NCI-H2171 treated with DMSO at 0.1 percent for 48 hours (cell line): ENCODE results near the gene CFL2.
"Not testable (repeated sequence)": the region's sequence is repeated elsewhere in the genome, so short reads cannot be mapped to it uniquely, and the experiment has no call there.

Source experiments
- DNase-seq: peaks from one replicate; lab custom pipeline; 2025; lab: John Stamatoyannopoulos, UW

CFL2 gene

DNA sequence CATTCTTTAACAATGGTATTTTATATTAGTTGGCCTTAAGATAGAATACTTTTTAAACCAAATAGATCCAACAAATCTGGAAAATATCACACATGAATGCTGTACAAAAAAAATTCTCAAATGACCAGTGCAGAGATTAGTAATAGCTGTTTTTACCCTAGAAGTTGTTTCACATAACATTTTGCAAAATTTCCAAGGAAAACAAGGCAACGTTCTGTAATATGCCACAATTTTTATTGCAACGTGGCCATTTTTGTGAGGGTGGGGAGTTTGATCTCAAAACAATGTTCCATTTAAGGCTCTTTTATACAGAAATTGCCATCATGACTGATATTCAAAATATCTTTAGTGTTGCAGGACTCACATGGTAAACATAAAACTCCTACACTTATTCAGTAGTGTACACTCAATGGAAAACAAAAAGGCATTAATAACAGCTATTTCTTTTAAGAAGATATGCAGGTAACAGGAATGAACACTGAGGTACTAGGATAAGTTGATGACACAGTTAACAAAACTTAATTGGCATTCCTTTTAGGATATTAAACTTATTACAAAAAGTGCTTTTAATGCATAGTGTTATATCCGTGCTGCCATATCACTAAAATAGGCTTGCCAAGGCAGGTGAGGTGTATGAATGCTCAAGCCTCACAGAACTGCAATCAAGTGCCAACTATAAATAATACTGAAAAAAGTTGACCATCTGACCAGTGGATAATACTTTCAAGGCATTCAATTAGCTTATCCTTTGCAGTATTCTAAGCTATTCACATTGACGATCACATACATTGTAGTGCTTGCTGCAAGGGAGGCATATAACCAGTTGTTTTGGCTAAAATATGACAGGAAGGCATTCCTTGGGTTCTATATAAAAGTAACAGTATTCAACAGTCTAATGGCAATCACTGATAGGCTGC, 2.3 kb downstream of the CFL2 start:
- DNase-seq: no peak

DNA sequence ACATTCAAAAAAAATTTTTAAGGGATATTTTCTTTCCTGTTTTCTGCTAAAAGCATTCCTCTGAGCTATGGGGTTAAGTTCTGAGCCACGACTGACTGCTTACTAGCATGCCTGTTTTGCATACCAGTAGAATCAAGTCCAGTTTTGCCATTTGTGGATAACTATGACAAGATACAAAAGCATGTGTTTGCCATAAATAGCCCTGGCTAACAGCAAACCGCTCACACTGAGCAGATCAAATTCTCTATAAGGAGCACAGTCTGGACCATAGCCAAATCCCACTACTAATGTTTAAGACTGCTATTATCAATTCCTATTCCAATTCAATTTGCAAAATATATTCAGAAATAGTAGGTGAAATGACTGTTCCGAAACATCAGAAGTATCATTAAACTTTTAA, 3.2 kb downstream of the CFL2 start:
- peak; percentile 96 for DNase-seq

DNA sequence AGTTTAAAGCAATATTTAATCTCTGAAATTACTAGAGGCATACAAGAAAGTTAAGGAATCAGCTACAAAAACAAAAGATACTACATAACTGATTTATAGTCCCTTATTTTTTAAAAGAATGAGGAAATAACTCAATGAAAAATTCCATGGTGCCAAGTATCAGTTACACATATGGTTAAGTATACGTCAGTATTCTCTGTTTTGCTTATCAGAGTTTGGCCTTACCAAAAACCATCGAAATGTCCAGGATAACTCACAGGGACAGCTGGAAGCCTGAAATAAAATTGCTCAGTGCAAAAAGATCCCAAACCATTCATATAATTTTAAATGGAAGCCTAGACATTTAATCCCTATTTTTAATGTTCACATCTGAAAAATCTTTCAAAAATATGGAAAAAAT, 3.6 kb downstream of the CFL2 start:
- peak; percentile 51 for DNase-seq

DNA sequence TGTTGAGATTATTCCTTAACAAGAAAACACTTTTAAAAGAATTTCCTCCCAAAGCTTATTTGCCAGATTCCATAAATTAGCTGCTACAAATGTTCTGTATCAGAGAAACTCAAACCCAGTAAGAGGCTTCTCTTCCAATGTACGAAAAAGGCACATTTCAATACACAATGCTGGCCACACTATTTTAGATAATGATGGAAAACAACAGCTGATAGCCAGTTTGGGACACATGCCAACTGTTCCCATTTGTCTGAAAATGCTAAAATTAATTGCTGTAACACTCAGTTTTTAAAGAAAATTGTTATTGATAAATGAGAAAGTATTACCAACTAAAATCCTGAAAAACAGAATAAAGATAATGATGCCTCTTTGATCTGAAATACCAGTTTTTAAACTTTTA, 4.4 kb downstream of the CFL2 start:
- peak; percentile 40 for DNase-seq

DNA sequence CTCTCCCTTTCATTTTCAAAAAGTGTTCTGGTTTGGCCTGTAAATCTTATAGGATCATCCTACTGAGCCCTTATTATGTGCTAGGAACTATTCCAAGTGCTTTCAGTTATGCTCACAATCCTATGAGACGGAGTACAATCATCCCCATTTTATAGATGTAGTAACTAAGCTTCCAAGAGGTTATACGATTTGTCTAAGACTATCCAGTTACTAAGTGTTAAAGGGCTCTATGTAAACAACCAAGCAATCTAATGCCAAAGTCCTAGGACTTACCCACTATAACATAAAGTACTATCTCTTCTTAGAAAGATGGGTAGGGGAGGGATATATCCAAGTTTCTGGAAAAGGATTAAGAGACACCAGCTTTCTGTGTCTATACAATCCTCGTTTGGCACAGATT, 6.7 kb downstream of the CFL2 start:
- DNase-seq: no peak

DNA sequence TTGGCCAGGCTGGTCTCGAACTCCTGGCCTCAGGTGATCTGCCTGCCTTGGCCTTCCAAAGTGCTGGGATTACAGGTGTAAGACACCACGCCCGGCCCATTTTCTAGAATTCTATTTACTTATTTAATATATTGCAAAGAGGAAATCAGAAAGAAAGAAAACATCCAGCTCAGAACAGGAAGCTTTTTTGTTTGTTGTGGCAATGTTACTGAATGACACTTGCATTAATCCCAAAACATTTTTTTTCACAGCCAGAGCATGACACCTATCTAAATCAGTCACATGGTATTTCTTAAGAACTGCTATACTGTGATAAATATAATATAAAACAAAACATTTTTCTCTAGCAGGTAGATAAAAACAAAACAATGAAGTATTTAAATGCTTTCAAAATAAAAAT, 12.6 kb downstream of the CFL2 start:
- DNase-seq: peak; percentile 20

DNA sequence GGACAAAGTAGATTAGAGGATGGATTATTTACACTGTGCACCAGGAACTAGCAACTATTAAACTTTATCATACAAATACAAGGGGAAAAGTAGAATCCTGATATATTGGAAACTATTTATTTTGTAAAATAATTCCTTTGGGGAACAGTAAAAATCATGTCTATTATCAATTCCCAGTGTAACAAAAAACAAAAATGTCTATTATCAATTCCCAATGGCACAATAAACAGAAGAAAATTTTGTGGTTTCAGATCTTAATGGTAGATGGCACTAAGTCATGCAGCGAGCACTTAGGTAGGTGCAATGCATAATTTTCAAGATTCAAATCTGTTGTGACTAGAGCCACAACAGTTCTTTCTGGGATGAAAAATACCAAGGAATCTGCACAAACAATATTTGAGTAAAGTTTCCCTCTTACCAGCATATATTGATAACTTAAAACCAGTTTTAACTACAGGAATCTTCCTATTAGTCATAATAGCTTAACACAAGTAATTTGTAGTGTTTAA, 13.7 kb downstream of the CFL2 start:
- DNase-seq: peak; percentile 83

DNA sequence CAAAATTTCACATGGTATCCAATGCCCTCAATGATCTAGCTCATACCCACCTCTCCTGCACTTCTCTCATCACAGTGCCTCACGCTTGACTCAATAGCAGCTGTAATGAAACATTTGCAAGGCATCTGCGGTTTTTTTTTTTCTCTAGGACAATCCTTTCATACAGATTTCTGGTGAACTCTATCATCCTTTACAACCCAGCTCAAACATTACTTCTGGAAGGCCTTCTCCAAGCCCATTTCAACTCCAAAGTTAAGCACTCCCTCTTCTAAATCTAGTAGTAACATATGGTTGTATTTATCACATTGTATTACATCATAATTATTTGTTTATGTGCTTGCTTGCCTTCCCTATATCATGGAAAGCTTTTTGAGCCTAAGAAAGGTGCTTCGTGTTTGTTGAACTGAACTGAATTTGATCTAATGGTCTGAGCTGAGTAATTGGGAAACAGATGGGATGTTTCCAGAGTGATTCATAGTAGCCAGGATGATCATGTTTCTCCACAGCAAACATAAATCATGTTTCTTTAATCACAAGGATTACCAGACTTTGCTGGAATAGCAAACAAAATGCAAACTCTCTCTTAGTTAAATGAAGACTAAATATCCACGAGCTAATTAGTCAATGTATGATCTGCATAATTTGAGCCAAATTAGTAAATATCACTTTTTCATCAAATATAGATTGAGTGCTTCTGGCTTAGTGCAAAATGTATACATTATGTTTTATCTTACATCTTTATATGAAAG, 14.3 kb downstream of the CFL2 start:
- peak; percentile 100 for DNase-seq

DNA sequence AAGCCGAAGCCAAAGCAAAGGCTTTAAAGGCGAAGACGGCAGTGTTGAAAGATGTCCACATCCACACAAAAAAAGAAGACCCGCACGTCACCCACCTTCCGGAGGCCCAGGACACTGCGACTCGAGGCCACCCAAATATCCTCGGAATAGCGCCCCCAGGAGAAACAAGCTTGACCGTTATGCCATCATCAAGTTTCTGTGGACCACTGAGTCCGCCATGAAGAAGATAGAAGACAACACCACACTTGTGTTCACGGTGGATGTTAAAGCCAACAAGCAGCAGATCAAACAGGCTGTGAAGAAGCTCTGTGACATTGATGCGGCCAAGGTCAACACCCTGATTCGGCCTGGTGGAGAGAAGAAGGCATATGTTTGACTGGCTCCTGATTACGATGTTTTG, 20.2 kb downstream of the CFL2 start:
- DNase-seq: not testable (repeated sequence)

DNA sequence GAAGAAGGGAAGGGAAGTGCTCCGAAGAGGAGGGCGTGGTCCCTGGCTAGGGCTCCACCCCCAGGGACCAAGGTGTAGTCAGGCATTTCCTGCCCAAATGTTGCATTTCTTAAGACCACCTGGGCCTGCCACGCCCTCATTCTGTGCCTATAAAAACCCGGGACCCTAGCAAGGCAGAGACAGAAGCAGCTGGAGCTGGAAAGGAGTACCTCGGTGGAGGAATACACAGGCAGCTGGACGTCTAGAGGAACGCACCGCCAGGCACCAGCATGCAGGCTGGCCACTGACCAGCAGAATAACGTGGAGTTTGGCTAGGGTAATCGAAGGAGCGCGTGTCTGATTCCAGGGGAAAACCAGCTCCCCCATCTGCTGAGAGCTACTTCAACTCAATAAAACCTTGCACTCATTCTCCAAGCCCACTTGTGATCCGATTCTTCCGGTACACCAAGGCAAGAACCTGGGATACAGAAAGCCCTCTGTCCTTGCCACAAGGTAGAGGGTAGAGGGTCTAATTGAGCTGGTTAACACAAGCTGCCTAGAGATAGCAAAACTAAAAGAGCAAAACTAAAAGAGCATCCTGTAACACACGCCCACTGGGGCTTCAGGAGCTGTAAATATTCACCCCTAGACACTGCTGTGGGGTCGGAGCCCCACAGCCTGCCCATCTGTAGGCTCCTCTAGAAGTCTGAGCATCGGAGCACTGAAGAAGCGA, 21.0 kb downstream of the CFL2 start:
- DNase-seq: peak; percentile 95

DNA sequence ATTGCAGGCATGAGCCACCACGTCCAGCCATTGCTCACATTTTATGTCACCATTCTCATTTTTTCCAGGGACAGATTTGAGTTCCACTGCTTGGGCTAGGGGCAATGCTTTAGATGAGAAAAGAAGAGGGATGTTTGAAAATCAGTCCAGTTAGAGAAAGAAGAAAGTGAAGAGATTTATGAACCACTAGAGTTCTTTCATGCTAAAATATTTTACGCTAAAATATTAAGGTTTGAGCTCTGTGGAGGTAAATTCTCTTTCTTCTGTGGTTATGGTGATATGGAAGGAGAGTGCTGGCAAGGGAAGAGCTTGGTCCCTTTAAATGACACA, 21.5 kb downstream of the CFL2 start:
- DNase-seq: no peak

DNA sequence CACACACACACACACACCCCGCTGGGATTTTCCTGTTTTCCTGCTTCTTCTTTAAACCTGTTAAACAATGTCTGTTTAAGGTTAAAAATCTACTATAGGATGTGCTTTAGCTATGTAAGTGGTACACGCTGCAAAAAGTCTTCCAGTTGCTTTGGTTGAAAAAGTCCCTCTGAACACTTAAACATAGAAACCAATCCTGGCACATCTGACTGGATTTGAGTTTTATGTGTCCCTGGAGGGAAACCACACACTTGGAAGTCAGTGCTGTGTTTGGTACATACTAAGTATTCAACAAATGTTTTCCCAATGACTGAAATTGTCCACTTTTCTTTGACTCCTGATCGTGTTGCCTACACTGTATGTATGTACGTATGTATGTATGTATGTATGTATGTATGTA, 22.0 kb downstream of the CFL2 start:
- peak; percentile 32 for DNase-seq

DNA sequence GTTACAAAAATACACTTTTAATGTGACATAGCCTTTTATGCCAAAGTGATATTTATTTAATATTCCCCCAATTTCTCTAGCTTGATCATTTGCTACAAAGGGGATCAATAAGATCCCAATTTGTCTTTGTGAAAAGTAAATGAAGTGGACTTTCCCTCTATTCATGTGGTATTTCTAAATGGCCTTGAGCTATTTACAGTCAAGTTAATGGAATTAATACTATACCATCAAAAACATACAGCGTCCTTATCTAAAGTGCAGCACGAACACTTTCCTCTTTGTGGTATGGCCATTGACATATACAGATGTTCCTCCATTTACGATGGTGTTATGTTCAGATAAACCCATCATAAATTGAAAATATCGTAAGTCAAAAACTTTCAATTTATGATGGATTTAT, 23.2 kb downstream of the CFL2 start:
- DNase-seq: no peak

DNA sequence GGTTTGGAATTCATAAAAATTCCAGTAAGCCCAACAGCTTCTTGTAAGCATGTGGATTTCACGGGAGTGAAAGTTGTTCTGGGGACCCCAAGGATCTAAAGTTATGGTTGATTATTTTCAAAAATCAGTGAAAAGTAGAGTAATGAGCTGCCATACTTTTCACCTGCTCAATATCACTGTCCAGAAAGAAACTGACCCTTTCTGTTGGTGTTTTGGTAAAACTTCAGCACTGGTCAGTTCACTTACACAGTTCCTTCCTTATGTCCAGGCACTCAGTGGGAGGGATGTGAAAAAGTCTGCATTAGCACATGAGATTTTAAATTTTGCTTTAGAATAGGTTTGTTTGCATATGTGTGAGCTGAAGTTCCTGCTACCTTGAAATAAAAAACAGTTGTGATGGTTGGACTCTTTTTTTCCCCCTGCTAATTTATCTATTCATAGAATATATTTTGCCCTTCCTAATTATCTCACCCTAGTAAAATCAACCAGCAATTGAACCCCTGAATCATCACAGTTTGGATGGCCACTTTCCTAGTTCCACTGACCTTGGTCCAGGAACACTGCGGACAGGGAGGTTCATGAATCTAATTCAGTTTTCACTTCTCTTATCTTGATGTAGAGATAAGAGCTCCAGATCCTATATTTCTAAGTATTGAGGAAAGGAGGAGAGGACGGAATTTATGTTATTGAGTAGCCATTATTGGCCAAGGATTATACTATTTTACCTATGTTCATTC, 25.8 kb downstream of the CFL2 start:
- DNase-seq: no peak

DNA sequence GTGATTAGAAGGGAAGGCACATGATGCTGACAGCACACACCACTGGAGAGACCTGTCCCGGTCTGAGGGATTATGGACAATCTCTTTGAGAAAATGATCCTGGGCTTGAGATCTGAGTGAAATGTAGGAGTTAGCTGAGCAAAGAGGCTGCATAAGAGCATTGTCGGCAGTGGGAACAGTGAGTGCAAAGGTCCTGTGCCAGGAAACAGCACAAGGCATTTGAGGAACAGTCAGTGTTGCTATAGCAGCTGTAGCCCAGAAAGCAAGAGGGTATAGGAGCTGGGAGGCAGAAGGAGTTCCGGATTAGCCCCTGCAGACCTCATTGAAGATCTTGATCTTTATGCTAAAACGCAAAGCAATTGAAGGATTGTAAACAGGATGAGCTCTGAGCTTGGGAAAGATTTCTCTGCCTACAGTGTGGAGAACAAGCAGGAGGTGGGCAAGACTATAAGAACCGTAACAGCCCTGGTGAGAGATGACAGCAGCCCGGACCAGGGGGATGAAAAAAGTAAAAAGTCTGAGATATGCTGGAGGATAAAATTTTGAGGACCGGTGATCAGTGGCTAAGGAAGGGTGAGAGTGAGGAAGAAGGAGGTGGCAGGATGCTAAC, 28.5 kb downstream of the CFL2 start:
- DNase-seq: no peak

DNA sequence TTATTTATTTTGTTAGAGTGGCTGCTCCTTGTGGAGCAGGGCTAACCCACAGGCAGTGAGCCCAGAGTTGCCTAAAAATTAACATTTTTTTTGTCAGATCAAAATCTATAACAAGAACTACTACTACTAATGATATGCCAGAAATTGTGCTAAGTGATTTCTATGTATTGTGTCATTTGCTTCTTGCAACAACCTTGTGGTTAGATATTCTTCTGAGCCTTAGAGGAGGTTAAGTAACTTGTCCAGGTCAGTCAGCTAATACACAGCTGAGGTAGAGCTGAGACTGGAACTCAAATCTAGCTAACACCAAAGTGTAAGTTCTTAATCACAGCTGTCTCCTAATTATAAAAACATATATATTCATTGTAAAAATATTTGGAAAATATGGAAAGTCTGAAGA, 29.8 kb downstream of the CFL2 start:
- DNase-seq: no peak

DNA sequence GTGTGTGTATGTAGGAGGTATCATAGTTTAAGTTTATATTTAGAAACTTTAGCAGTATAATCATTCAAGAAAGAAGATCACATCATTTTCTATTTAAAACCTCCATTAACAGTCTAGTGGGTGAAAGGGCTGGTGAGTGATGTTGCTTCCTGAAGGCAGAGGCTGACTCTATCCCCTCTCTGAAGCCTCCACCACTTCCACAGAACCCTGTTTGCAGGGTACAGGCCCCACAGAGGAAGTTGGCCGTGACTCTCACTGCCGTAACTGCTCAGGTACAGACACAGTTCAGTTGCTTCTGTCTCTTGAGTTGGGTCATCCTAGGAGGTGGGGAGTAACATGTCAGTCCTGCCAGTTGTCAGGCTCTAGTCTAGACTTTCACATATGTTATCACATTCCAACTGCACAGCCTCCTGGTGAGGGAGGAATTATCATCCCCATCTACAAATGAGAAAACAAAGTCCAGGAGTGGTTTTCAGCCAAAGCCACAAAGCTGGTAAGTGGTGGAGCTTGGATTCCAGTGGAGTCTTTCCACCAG, 31.5 kb downstream of the CFL2 start:
- no peak for DNase-seq

DNA sequence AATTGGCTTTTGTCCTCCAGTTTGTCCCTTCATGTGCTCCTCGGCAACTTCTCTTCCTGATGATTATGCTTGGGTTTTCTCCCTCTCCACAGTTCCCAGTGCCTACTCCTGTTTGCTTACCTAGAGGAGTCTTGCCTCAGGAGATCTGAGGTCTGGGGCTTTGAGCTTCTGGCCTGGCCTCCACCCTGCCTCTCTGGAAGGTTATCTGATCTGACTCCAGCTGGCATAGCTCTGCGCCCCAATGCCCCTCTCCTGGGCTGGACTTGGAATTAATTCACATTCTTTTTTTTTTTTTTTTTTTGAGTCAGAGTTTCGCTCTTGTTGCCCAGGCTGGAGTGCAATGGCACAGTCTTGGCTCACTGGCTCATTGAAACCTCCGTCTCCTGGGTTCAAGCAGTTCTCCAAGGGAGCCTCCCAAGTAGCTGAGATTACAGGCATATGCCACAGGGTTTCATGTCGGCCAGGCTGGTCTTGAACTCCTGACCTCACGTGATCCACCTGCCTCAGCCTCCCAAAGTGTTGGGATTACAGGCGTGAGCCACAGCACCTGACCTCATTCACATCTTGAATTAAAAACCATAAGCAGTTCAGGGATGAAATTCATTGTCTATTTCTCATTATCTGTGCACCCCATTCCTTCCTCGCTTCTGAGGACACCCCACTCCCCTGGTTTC, 33.5 kb downstream of the CFL2 start:
- peak; percentile 89 for DNase-seq

DNA sequence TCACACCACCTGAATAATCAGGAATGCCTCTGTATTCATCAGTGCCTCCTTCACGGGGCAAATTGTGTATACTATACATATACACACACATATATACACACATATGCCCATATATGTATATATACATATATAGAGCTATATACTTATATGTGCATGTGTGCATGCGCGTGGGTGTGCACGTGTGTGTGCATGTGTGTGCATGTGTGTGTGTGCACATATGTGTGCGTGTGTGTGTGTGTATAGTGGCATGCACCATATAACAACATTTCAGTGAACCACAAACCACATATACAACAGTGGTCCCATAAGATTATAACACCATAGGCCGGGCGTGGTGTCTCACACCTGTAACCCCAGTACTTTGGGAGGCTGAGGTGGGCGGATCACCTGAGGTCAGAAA, 35.7 kb downstream of the CFL2 start:
- no peak for DNase-seq

DNA sequence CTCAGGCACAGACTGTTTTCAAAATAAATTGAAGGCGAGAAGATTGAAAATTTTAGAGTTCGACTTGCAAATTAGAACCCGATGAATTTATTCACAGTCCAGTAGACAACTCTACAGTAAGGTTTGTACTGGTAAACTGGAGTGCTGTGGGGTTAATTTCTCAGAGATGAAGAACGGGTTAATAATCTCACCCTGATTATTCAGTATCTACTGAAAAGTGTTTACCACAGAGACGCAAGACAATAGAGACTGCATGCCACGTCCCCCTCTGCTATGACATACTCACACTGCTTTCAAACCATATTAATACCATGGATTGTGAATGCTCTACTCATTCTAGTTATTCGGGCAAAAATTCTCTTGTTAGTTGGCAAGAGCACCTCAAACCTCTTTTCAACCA, 36.1 kb downstream of the CFL2 start:
- DNase-seq: no peak
